WTC11 (cell line): ENCODE data around the gene PCTP. TPM values are rescaled to one million over a fixed set of nuclear protein-coding genes. Genes with fewer than 3 reads are reported as not detected.

ENCODE experiments used
- ATAC-seq: fragments of 200-7000 bp; cut with Tn5 transposase; 2 replicates; pipeline ENCODE4 v1.10.0; 2021; ENCODE audit warnings: mild to moderate bottlenecking, moderate library complexity
- CTCF ChIA-PET: fragments of 300-600 bp; sonication (Branson Sonifier 250); formaldehyde crosslinking; loops from one replicate; lab custom pipeline; 2021; ENCODE audit warnings: antibody characterized with exemption; lab: Charles Lee
- POLR2A ChIA-PET: fragments of 350-600 bp; sonication (Branson Sonifier 250); formaldehyde crosslinking; loops from one replicate; lab custom pipeline; 2021; ENCODE audit warnings: antibody characterized with exemption; lab: Charles Lee
- DNase-seq: peaks from one replicate; pipeline ENCODE4 v3.0.0; 2021; ENCODE audit warnings: low spot score
- H3K27ac Mint-ChIP-seq: 2 replicates; pipeline ENCODE4 v1.8.0; 2021; ENCODE audit warnings: mixed read lengths
- H3K27me3 Mint-ChIP-seq: 2 replicates; pipeline ENCODE4 v1.8.0; 2021; ENCODE audit warnings: low read depth, mild to moderate bottlenecking, moderate library complexity, mixed read lengths
- H3K36me3 Mint-ChIP-seq: 2 replicates; pipeline ENCODE4 v1.8.0; 2021; ENCODE audit warnings: mixed read lengths
- H3K4me1 Mint-ChIP-seq: 2 replicates; pipeline ENCODE4 v1.8.0; 2022; ENCODE audit warnings: mixed read lengths
- H3K4me3 Mint-ChIP-seq: 2 replicates; pipeline ENCODE4 v1.8.0; 2021; ENCODE audit warnings: mild to moderate bottlenecking, moderate library complexity, mixed read lengths
- H3K9me3 Mint-ChIP-seq: 2 replicates; pipeline ENCODE4 v1.8.0; 2021; ENCODE audit warnings: mixed read lengths
- ATF1 ChIP-seq: sonication (generic); formaldehyde crosslinking; IDR thresholded peaks from 2 replicates; pipeline ENCODE4 v1.8.1; 2023; ENCODE audit warnings: mild to moderate bottlenecking, moderate library complexity, missing genetic modification reagents
- CBFB ChIP-seq: sonication (generic); formaldehyde crosslinking; IDR thresholded peaks from 2 replicates; pipeline ENCODE4 v1.8.1; 2022; ENCODE audit warnings: mild to moderate bottlenecking, low read depth, missing genetic modification reagents
- CREM ChIP-seq: sonication (generic); formaldehyde crosslinking; IDR thresholded peaks from 2 replicates; pipeline ENCODE4 v1.8.1; 2022; ENCODE audit warnings: mild to moderate bottlenecking, missing genetic modification reagents, moderate library complexity
- ELF4 ChIP-seq: sonication (generic); formaldehyde crosslinking; IDR thresholded peaks from 2 replicates; pipeline ENCODE4 v1.8.1; 2022; ENCODE audit warnings: low read depth, mild to moderate bottlenecking, moderate library complexity, missing genetic modification reagents
- FOXJ3 ChIP-seq: sonication (generic); formaldehyde crosslinking; IDR thresholded peaks from 2 replicates; pipeline ENCODE4 v1.9.0; 2021; ENCODE audit warnings: missing genetic modification reagents, mild to moderate bottlenecking, borderline replicate concordance
- NFYB ChIP-seq: sonication (generic); formaldehyde crosslinking; conservative IDR thresholded peaks from 2 replicates; pipeline ENCODE4 v1.8.0; 2022; ENCODE audit warnings: low read depth, missing genetic modification reagents
- NR2C2 ChIP-seq: sonication (generic); formaldehyde crosslinking; IDR thresholded peaks from 2 replicates; pipeline ENCODE4 v1.8.0; 2022; ENCODE audit warnings: mild to moderate bottlenecking, missing genetic modification reagents
- RORB ChIP-seq: fragments of 250-450 bp; sonication (Bioruptor Pico); IDR thresholded peaks from 2 replicates; pipeline ENCODE4 v1.9.0; 2021; ENCODE audit warnings: mild to moderate bottlenecking
- SMAD4 ChIP-seq: sonication (generic); formaldehyde crosslinking; IDR thresholded peaks from 2 replicates; pipeline ENCODE4 v1.8.0; 2022; ENCODE audit warnings: mild to moderate bottlenecking, missing genetic modification reagents
- SOX15 ChIP-seq: fragments of 250-450 bp; sonication (Bioruptor Pico); IDR thresholded peaks from 2 replicates; pipeline ENCODE4 v1.9.0; 2021; ENCODE audit warnings: mild to moderate bottlenecking
- SP1 ChIP-seq: sonication (generic); formaldehyde crosslinking; conservative IDR thresholded peaks from 2 replicates; pipeline ENCODE4 v1.8.1; 2022; ENCODE audit warnings: missing genetic modification reagents
- TEAD4 ChIP-seq: sonication (generic); formaldehyde crosslinking; IDR thresholded peaks from 2 replicates; pipeline ENCODE4 v1.8.0; 2022; ENCODE audit warnings: mild to moderate bottlenecking, missing genetic modification reagents
- ZNF138 ChIP-seq: sonication (generic); formaldehyde crosslinking; conservative IDR thresholded peaks from 2 replicates; pipeline ENCODE4 v1.8.1; 2022; ENCODE audit warnings: mild to moderate bottlenecking, moderate library complexity, missing genetic modification reagents
- total RNA-seq: library from RNA; stranded (reverse); gene quantifications from 3 replicates; pipeline ENCODE4 v1.2.3, GENCODE V29; 2021
- TF ChIP-seq, protein P1 (sequence below): sonication (generic); formaldehyde crosslinking; conservative IDR thresholded peaks from 2 replicates; pipeline ENCODE4 v1.8.1; 2022; ENCODE audit warnings: mild to moderate bottlenecking, missing genetic modification reagents
- TF ChIP-seq, protein P2 (sequence below): sonication (generic); formaldehyde crosslinking; IDR thresholded peaks from 2 replicates; pipeline ENCODE4 v1.8.1; 2023; ENCODE audit warnings: mild to moderate bottlenecking, moderate library complexity, missing genetic modification reagents
- TF ChIP-seq, protein P3 (sequence below): sonication (generic); formaldehyde crosslinking; IDR thresholded peaks from 2 replicates; pipeline ENCODE4 v1.8.0; 2022; ENCODE audit warnings: mild to moderate bottlenecking, missing genetic modification reagents
- TF ChIP-seq, protein P4 (sequence below): sonication (generic); formaldehyde crosslinking; IDR thresholded peaks from 2 replicates; pipeline ENCODE4 v1.8.1; 2023; ENCODE audit warnings: mild to moderate bottlenecking, missing genetic modification reagents
- TF ChIP-seq, protein P5 (sequence below): sonication (generic); formaldehyde crosslinking; IDR thresholded peaks from 2 replicates; pipeline ENCODE4 v1.8.1; 2022; ENCODE audit warnings: mild to moderate bottlenecking, missing genetic modification reagents, moderate library complexity, borderline replicate concordance
- TF ChIP-seq, protein P6 (sequence below): sonication (generic); formaldehyde crosslinking; IDR thresholded peaks from 2 replicates; pipeline ENCODE4 v1.8.1; 2022; ENCODE audit warnings: low read depth, missing genetic modification reagents, borderline replicate concordance
- TF ChIP-seq, protein P7 (sequence below): fragments of 250-450 bp; sonication (Bioruptor Pico); IDR thresholded peaks from 2 replicates; pipeline ENCODE4 v1.9.0; 2021; ENCODE audit warnings: moderate library complexity, mild to moderate bottlenecking, inconsistent platforms, borderline replicate concordance

The PCTP gene
- total RNA-seq, 1 experiment from 2014 or later, result 10.3 TPM

DNA sequence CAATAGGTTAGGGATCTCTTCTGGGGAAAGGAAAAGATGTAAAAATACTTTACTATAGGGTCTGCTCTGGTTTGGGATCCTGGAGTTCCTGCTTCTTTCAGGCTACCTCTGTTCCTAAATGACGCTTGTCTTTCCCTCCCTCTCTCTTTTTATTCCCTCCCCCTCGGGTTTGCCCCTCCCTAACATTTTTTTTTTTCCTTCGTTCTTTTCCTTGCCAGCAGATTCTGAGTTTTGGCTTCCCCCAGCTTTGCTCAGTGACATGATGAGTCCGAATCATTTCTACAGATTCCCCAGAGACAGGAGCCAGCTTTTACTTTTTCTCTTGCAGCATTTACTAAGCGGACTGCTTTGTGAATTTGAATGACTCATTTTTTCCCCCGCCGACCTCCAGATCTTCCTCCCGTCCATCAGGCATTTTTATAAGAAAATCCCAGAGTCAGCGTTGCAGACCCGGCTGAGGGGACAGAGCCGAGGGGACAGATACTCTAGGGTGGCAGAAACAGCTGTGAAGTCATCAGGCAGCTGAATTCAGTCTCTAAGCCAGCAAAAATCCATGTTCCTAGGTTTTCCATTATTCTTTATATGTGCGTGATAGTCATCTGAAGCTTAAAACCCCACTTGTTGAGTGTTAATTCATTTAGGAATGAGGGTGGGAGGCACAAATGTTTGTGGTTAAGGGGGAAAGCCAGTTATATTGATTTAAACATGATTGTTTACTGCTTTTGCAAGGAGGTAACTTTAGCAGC, 27.9 kb upstream of the PCTP start, which contains the start of gene TMEM100:
TSS of gene TMEM100 (minus strand) at position 123 of the 746 bp plus-strand sequence. CDS start 1,794 bp downstream, outside the sequence.
- TF ChIP-seq CREM (CRISPR knock-in tag) (no peak), ELF4 (CRISPR knock-in tag) (no peak), TEAD4 (CRISPR knock-in tag) (no peak), FOXJ3 (no peak)
- TF ChIP-seq, protein P1, sequence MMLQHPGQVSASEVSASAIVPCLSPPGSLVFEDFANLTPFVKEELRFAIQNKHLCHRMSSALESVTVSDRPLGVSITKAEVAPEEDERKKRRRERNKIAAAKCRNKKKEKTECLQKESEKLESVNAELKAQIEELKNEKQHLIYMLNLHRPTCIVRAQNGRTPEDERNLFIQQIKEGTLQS, result no peak
- TF ChIP-seq, all 79 proteins: peak for 0
- ChIA-PET POLR2A (interaction anchor here (1.4 kb wide), 1 partner anchor 28 kb away, joined by 3 read pairs; the partner anchor contains the start of gene PCTP), CTCF (interaction anchor here (0.9 to 1.4 kb wide), 4 partner anchors 10 to 196 kb away, joined by 3 to 5 read pairs (median 4); no protein-coding TSS in a partner anchor)
- DNase-seq (no peak), ATAC-seq (no peak)
- no peaks in the 10 kb centered on the region for H3K27me3 Mint-ChIP-seq
- H3K9me3 Mint-ChIP-seq, result no peaks in the 10 kb centered on the region
- H3K4me1 Mint-ChIP-seq, result peaks cover 49% of the 10 kb centered on the region
- no peaks in the 10 kb centered on the region for H3K36me3 Mint-ChIP-seq
- no peak within 1 kb of the TSS for H3K27ac Mint-ChIP-seq
- peak within 1 kb of the TSS; percentile 60 for H3K4me3 Mint-ChIP-seq

DNA sequence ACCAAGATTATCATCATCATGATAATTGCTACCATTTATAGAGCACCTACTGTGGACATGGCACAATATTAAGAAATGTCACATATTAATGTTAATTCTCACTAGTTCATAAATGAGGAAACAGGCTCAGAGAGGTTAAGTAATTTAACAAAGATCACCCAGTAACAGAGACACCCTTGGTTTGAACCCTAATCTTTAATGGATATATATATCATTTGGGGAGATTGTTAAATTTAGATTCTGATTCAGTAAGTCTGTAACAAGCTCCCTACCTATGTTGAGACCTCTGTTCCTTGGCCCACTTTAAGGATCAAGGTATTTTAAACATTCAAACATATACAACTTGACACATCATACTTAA, 27.4 kb upstream of the PCTP start:
- Mint-ChIP-seq H3K4me3 (no peak overlapping the region), H3K9me3 (no peaks in the 10 kb centered on the region), H3K27ac (no peak overlapping the region)
- CTCF ChIA-PET, result interaction anchor here (1.3 kb wide), 1 partner anchor 9 kb away, joined by 3 read pairs; no protein-coding TSS in a partner anchor
- TF ChIP-seq, protein P2, sequence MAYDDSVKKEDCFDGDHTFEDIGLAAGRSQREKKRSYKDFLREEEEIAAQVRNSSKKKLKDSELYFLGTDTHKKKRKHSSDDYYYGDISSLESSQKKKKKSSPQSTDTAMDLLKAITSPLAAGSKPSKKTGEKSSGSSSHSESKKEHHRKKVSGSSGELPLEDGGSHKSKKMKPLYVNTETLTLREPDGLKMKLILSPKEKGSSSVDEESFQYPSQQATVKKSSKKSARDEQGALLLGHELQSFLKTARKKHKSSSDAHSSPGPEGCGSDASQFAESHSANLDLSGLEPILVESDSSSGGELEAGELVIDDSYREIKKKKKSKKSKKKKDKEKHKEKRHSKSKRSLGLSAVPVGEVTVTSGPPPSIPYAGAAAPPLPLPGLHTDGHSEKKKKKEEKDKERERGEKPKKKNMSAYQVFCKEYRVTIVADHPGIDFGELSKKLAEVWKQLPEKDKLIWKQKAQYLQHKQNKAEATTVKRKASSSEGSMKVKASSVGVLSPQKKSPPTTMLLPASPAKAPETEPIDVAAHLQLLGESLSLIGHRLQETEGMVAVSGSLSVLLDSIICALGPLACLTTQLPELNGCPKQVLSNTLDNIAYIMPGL (CRISPR knock-in tag), result no peak
- TF ChIP-seq, protein P3, sequence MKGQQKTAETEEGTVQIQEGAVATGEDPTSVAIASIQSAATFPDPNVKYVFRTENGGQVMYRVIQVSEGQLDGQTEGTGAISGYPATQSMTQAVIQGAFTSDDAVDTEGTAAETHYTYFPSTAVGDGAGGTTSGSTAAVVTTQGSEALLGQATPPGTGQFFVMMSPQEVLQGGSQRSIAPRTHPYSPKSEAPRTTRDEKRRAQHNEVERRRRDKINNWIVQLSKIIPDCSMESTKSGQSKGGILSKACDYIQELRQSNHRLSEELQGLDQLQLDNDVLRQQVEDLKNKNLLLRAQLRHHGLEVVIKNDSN (CRISPR knock-in tag), result no peak
- TF ChIP-seq, protein P4, sequence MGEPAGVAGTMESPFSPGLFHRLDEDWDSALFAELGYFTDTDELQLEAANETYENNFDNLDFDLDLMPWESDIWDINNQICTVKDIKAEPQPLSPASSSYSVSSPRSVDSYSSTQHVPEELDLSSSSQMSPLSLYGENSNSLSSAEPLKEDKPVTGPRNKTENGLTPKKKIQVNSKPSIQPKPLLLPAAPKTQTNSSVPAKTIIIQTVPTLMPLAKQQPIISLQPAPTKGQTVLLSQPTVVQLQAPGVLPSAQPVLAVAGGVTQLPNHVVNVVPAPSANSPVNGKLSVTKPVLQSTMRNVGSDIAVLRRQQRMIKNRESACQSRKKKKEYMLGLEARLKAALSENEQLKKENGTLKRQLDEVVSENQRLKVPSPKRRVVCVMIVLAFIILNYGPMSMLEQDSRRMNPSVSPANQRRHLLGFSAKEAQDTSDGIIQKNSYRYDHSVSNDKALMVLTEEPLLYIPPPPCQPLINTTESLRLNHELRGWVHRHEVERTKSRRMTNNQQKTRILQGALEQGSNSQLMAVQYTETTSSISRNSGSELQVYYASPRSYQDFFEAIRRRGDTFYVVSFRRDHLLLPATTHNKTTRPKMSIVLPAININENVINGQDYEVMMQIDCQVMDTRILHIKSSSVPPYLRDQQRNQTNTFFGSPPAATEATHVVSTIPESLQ (CRISPR knock-in tag), result no peak
- TF ChIP-seq NFYB (CRISPR knock-in tag) (no peak), ZNF138 (CRISPR knock-in tag) (no peak), CREM (CRISPR knock-in tag) (no peak)
- TF ChIP-seq, protein P5, sequence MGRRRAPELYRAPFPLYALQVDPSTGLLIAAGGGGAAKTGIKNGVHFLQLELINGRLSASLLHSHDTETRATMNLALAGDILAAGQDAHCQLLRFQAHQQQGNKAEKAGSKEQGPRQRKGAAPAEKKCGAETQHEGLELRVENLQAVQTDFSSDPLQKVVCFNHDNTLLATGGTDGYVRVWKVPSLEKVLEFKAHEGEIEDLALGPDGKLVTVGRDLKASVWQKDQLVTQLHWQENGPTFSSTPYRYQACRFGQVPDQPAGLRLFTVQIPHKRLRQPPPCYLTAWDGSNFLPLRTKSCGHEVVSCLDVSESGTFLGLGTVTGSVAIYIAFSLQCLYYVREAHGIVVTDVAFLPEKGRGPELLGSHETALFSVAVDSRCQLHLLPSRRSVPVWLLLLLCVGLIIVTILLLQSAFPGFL (CRISPR knock-in tag), result no peak
- TF ChIP-seq, all 79 proteins: peak for 0
- Mint-ChIP-seq H3K36me3 (no peaks in the 10 kb centered on the region), H3K4me1 (peaks cover 48% of the 10 kb centered on the region), H3K27me3 (no peaks in the 10 kb centered on the region)
- DNase-seq, result no peak
- POLR2A ChIA-PET, result interaction anchor here (1.4 kb wide), 1 partner anchor 28 kb away, joined by 3 read pairs; the partner anchor contains the start of gene PCTP
- no peak for ATAC-seq

DNA sequence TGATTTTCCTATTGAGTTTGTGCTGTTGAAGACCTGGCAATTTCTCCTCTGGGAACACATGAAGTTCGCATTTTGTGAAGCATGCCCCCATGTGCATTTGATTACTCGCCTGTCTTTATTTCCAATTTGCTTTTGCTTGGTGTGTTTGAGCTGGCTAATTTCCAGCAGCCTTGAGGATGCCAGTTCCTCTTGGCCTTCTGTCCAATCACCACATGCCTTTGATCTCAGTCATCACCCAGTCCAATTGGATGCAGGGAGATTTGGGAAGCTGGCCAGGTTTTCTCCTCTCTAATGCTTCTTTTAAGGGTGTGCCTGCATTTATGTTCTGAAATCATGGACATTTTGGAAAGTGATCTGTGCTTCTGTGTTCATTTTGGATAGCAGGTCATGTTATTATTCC, 24.4 kb upstream of the PCTP start:
- no peaks in the 10 kb centered on the region for H3K36me3 Mint-ChIP-seq
- no peak for TF ChIP-seq RORB (CRISPR knock-in tag)
- no peak for TF ChIP-seq SMAD4 (CRISPR knock-in tag)
- no peak for TF ChIP-seq NR2C2 (CRISPR knock-in tag)
- TF ChIP-seq, protein P4 (CRISPR knock-in tag), result no peak
- TF ChIP-seq SP1 (CRISPR knock-in tag), result no peak
- TF ChIP-seq, protein P6, sequence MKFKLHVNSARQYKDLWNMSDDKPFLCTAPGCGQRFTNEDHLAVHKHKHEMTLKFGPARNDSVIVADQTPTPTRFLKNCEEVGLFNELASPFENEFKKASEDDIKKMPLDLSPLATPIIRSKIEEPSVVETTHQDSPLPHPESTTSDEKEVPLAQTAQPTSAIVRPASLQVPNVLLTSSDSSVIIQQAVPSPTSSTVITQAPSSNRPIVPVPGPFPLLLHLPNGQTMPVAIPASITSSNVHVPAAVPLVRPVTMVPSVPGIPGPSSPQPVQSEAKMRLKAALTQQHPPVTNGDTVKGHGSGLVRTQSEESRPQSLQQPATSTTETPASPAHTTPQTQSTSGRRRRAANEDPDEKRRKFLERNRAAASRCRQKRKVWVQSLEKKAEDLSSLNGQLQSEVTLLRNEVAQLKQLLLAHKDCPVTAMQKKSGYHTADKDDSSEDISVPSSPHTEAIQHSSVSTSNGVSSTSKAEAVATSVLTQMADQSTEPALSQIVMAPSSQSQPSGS (CRISPR knock-in tag), result no peak
- TF ChIP-seq ATF1 (CRISPR knock-in tag), result no peak
- TF ChIP-seq, protein P7, sequence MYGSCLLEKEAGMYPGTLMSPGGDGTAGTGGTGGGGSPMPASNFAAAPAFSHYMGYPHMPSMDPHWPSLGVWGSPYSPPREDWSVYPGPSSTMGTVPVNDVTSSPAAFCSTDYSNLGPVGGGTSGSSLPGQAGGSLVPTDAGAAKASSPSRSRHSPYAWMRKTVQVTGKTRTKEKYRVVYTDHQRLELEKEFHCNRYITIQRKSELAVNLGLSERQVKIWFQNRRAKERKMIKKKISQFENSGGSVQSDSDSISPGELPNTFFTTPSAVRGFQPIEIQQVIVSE, result no peak
- TF ChIP-seq SOX15 (CRISPR knock-in tag), result no peak
- TF ChIP-seq CBFB, result no peak
- TF ChIP-seq, all 79 proteins: peak for 0
- H3K9me3 Mint-ChIP-seq, result no peaks in the 10 kb centered on the region
- no peak for ATAC-seq
- ChIA-PET POLR2A (interaction anchor here (0.6 kb wide), 1 partner anchor 281 kb away, joined by 6 read pairs; no protein-coding TSS in a partner anchor), CTCF (interaction anchor here (1.0 kb wide), 1 partner anchor 16 kb away, joined by 3 read pairs; no protein-coding TSS in a partner anchor)
- H3K4me1 Mint-ChIP-seq, result peaks cover 58% of the 10 kb centered on the region
- H3K27me3 Mint-ChIP-seq, result no peaks in the 10 kb centered on the region
- H3K27ac Mint-ChIP-seq, result no peak overlapping the region
- DNase-seq, result no peak
- H3K4me3 Mint-ChIP-seq, result no peak overlapping the region
